Thoracic aorta (tissue), 2 donors: ENCODE results near the gene MYH10. TPM values are rescaled to one million over a fixed set of nuclear protein-coding genes. Genes with fewer than 3 reads are reported as not detected.

Source experiments
- ATAC-seq: fragments of 150-250 bp; one replicate; pipeline ENCODE4 v1.8.0; 2017; ENCODE audit warnings: low read depth; ENCODE audit not compliant: insufficient number of reproducible peaks, low FRiP score
- DNase-seq: peaks from one replicate; pipeline ENCODE4 v3.0.0-alpha.2; 2020; ENCODE audit warnings: low spot score
- H3K27ac ChIP-seq, 2 donors: fragments of 200-600 bp; sonication (generic); 1 replicate in 1 of 2; 2 replicates in 1 of 2; pipeline ENCODE4 v1.5.1; 2016; ENCODE audit warnings: mild to moderate bottlenecking in 2 of 2, moderate library complexity in 2 of 2
- H3K27me3 ChIP-seq: fragments of 200-600 bp; sonication (generic); replicated peaks from 2 replicates; pipeline ENCODE4 v1.6.0; 2016; ENCODE audit warnings: mild to moderate bottlenecking; ENCODE audit not compliant: insufficient read depth
- H3K36me3 ChIP-seq: fragments of 200-600 bp; sonication (generic); one replicate; pipeline ENCODE4 v1.5.1; 2016
- H3K4me1 ChIP-seq, 2 donors: fragments of 200-600 bp; sonication (generic); 1 replicate in 1 of 2; 2 replicates in 1 of 2; pipeline versions ENCODE4 v1.5.1 to v1.6.0; 2016; ENCODE audit warnings: low read depth in 2 of 2, mild to moderate bottlenecking in 1 of 2; ENCODE audit not compliant: control insufficient read depth in 1 of 2
- H3K4me3 ChIP-seq: fragments of 200-600 bp; sonication (generic); 2 replicates; pipeline ENCODE4 v1.5.1; 2016; ENCODE audit warnings: mild to moderate bottlenecking
- H3K9me3 ChIP-seq: fragments of 200-600 bp; sonication (generic); 2 replicates; pipeline ENCODE4 v1.5.1; 2016
- CTCF ChIP-seq: fragments of 200-600 bp; sonication (generic); IDR thresholded peaks from one replicate; pipeline ENCODE4 v1.5.1; 2019; ENCODE audit warnings: antibody characterized with exemption
- total RNA-seq, 2 donors: library from RNA; depleted of rRNA; stranded (reverse); fragments of >200 nt; gene quantifications; one replicate each; pipeline versions ENCODE4 v1.1.0 to v1.2.3, GENCODE V29; 2016

The MYH10 gene
- total RNA-seq, 2 donors from 2014 or later: 1,436 to 1,719 TPM

GRCh38 chr17:8500609-8501008, 129.9 kb downstream of the MYH10 start:
- no peak overlapping the region for H3K4me3 ChIP-seq
- no peaks in the 10 kb centered on the region for H3K9me3 ChIP-seq
- peaks cover 14 to 39% of the 10 kb centered on the region in 2 donors for H3K4me1 ChIP-seq
- peak overlapping the region; percentile 35 to 69 for H3K27ac ChIP-seq
- no peak for ATAC-seq
- peaks cover 80% of the 10 kb centered on the region for H3K36me3 ChIP-seq
- no peak for TF ChIP-seq CTCF
- no peaks in the 10 kb centered on the region for H3K27me3 ChIP-seq
- DNase-seq: no peak

GRCh38 chr17:8499614-8500013, 130.9 kb downstream of the MYH10 start:
- no peak for TF ChIP-seq CTCF
- DNase-seq: no peak
- ATAC-seq: no peak
- H3K4me3 ChIP-seq: no peak overlapping the region
- H3K27ac ChIP-seq: peak overlapping the region; percentile 35 to 69
- H3K4me1 ChIP-seq: peaks cover 14 to 29% of the 10 kb centered on the region in 2 donors
- no peaks in the 10 kb centered on the region for H3K9me3 ChIP-seq
- peaks cover 80% of the 10 kb centered on the region for H3K36me3 ChIP-seq
- no peaks in the 10 kb centered on the region for H3K27me3 ChIP-seq

GRCh38 chr17:8499171-8499570, 131.4 kb downstream of the MYH10 start:
- DNase-seq: no peak

GRCh38 chr17:8496081-8496480, 134.4 kb downstream of the MYH10 start:
- peak overlapping the region; percentile 19 to 54 for H3K27ac ChIP-seq
- ATAC-seq: no peak
- H3K4me3 ChIP-seq: no peak overlapping the region
- no peaks in the 10 kb centered on the region for H3K27me3 ChIP-seq
- no peak for TF ChIP-seq CTCF
- DNase-seq: no peak
- H3K4me1 ChIP-seq: peaks cover 0 to 7% of the 10 kb centered on the region in 2 donors
- no peaks in the 10 kb centered on the region for H3K9me3 ChIP-seq
- H3K36me3 ChIP-seq: peaks cover 90% of the 10 kb centered on the region

More at GRCh38 chr17:8499171-8499570, 131.4 kb downstream of the MYH10 start:
- Histone ChIP-seq H3K27me3 (no peaks in the 10 kb centered on the region), H3K36me3 (peaks cover 80% of the 10 kb centered on the region), H3K4me1 (peaks cover 11 to 25% of the 10 kb centered on the region in 2 donors), H3K9me3 (no peaks in the 10 kb centered on the region), H3K4me3 (no peak overlapping the region), H3K27ac (peak overlapping the region in 1 of 2 donors; percentile 69)
- no peak for ATAC-seq
- TF ChIP-seq CTCF: no peak

GRCh38 chr17:8494506-8495111, 135.9 kb downstream of the MYH10 start:
- no peak for TF ChIP-seq CTCF
- Histone ChIP-seq H3K36me3 (peaks cover 89% of the 10 kb centered on the region), H3K27ac (peak overlapping the region; percentile 38 to 54), H3K4me3 (no peak overlapping the region), H3K27me3 (no peaks in the 10 kb centered on the region), H3K9me3 (no peaks in the 10 kb centered on the region), H3K4me1 (peaks cover 0 to 17% of the 10 kb centered on the region in 2 donors)
- DNase-seq: no peak
- no peak for ATAC-seq
